ENCODE data around the gene SLIT3. TPM values are rescaled to one million over a fixed set of nuclear protein-coding genes. Genes with fewer than 3 reads are reported as not detected.

Gene SLIT3
- total RNA-seq, 1 experiment from 2014 or later, result 0.10 TPM

GRCh38 chr5:168962306-168962705 is 338.6 kb downstream of the SLIT3 start:
- Histone ChIP-seq H3K4me1 (ENCODE audit: control insufficient read depth in 1 of 2, insufficient read depth in 2 of 2, low read length in 2 of 2) (no peaks in the 10 kb centered on the region), H3K9me3 (ENCODE audit: control insufficient read depth in 1 of 2, insufficient read depth in 1 of 2, low read depth in 1 of 2, low read length in 2 of 2) (no peaks in the 10 kb centered on the region), H3K27ac (ENCODE audit: low read depth, low read length) (no peak overlapping the region), H3K27me3 (ENCODE audit: insufficient read depth, low read length) (peaks cover 42% of the 10 kb centered on the region), H3K79me2 (ENCODE audit: insufficient read depth, low read length) (no peaks in the 10 kb centered on the region), H2AFZ (ENCODE audit: low read depth, low read length, poor library complexity, severe bottlenecking) (no peak overlapping the region), H4K20me1 (ENCODE audit: insufficient read depth) (no peaks in the 10 kb centered on the region), H3K9me2 (ENCODE audit: insufficient read depth) (no peaks in the 10 kb centered on the region), H3K9ac (ENCODE audit: low read length) (no peak overlapping the region), H3K36me3 (ENCODE audit: control insufficient read depth in 1 of 2, insufficient read depth in 2 of 2, low read length in 2 of 2) (no peaks in the 10 kb centered on the region), H3K4me3 (replicated peaks in 1 of 2; ENCODE audit: low read depth in 1 of 2, low read length in 2 of 2) (no peak overlapping the region), H3K4me2 (ENCODE audit: low read length) (no peak overlapping the region)
- ChIA-PET RAD21 (ENCODE audit: low non-redundant PET in 1 of 2, low total read pairs in 2 of 2, uncharacterized antibody in 2 of 2, unreplicated experiment in 2 of 2) (no interaction called here), POLR2A (no interaction called here), CTCF (no interaction called here)
- no TSS peak for BruUV-seq (replicated peaks)
- DNase-seq (ENCODE audit: low read depth, low spot score) (no peak), ATAC-seq (no peak)
- intact Hi-C loops (cut with micrococcal nuclease), result no loop called here
- TF ChIP-seq JUND (IDR thresholded peaks at IDR 0.05) (no peak), CBX3 (IDR thresholded peaks at IDR 0.05; ENCODE audit: low read depth) (no peak), EGR1 (IDR thresholded peaks at IDR 0.05; ENCODE audit: low read depth) (no peak), RAD21 (IDR thresholded peaks at IDR 0.05; ENCODE audit: low read depth) (no peak), FOSL1 (IDR thresholded peaks at IDR 0.05; ENCODE audit: low read depth) (no peak), SP1 (IDR thresholded peaks at IDR 0.05; ENCODE audit: low read depth) (no peak)

DNA sequence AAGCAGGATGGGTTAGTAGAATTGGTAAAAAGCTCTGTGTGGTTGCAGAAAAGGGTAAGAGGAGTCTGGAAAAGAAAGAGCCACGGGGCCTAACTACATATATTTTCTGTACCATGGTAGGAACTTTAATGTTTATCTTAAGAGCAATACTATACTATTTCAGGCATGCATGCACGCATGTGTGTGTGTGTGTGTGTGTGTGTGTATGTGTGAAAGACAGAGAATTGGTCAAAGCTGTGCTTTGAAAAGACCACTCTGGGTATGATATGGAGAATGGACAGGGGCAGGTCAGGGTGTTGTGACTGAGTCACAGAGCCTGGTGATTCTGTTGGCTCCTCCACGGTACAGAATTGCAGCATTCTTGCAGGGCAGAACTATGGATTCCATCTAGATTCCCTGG is 339.3 kb downstream of the SLIT3 start:
- RAD21 ChIA-PET (ENCODE audit: low non-redundant PET in 1 of 2, low total read pairs in 2 of 2, uncharacterized antibody in 2 of 2, unreplicated experiment in 2 of 2), result no interaction called here
- Histone ChIP-seq H3K79me2 (ENCODE audit: insufficient read depth, low read length) (no peaks in the 10 kb centered on the region), H4K20me1 (ENCODE audit: insufficient read depth) (no peaks in the 10 kb centered on the region), H3K9me2 (ENCODE audit: insufficient read depth) (no peaks in the 10 kb centered on the region), H3K27ac (ENCODE audit: low read depth, low read length) (no peak overlapping the region), H2AFZ (ENCODE audit: low read depth, low read length, poor library complexity, severe bottlenecking) (no peak overlapping the region), H3K4me1 (ENCODE audit: control insufficient read depth in 1 of 2, insufficient read depth in 2 of 2, low read length in 2 of 2) (no peaks in the 10 kb centered on the region), H3K27me3 (ENCODE audit: insufficient read depth, low read length) (peaks cover 39% of the 10 kb centered on the region), H3K4me3 (replicated peaks in 1 of 2; ENCODE audit: low read depth in 1 of 2, low read length in 2 of 2) (no peak overlapping the region), H3K9me3 (ENCODE audit: control insufficient read depth in 1 of 2, insufficient read depth in 1 of 2, low read depth in 1 of 2, low read length in 2 of 2) (no peaks in the 10 kb centered on the region), H3K36me3 (ENCODE audit: control insufficient read depth in 1 of 2, insufficient read depth in 2 of 2, low read length in 2 of 2) (no peaks in the 10 kb centered on the region), H3K9ac (ENCODE audit: low read length) (no peak overlapping the region), H3K4me2 (ENCODE audit: low read length) (no peak overlapping the region)
- ATAC-seq (no peak), DNase-seq (ENCODE audit: low read depth, low spot score) (no peak)
- POLR2A ChIA-PET, result no interaction called here
- CTCF ChIA-PET, result no interaction called here
- intact Hi-C loops (cut with micrococcal nuclease), result no loop called here
- no TSS peak for BruUV-seq (replicated peaks)
- no peak for TF ChIP-seq JUND (IDR thresholded peaks at IDR 0.05)
- TF ChIP-seq, protein P1, sequence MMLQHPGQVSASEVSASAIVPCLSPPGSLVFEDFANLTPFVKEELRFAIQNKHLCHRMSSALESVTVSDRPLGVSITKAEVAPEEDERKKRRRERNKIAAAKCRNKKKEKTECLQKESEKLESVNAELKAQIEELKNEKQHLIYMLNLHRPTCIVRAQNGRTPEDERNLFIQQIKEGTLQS (IDR thresholded peaks at IDR 0.05), result no peak
- TF ChIP-seq, protein P2, sequence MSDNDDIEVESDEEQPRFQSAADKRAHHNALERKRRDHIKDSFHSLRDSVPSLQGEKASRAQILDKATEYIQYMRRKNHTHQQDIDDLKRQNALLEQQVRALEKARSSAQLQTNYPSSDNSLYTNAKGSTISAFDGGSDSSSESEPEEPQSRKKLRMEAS (IDR thresholded peaks at IDR 0.05), result no peak
- TF ChIP-seq CEBPB (IDR thresholded peaks at IDR 0.05; ENCODE audit: low read depth), result no peak
- no peak for TF ChIP-seq POLR2AphosphoS5 (IDR thresholded peaks at IDR 0.05; ENCODE audit: low read depth, low read length)
- no peak for TF ChIP-seq ZFX (IDR thresholded peaks at IDR 0.05)
- TF ChIP-seq CTCF (IDR thresholded peaks at IDR 0.05 in 2 of 3, conservative IDR thresholded peaks at IDR 0.05 in 1 of 3; ENCODE audit: borderline replicate concordance in 1 of 3, insufficient read depth in 1 of 3, low read depth in 2 of 3, low read length in 2 of 3), result no peak
- TF ChIP-seq SRF (IDR thresholded peaks at IDR 0.05; ENCODE audit: low read depth), result no peak
- TF ChIP-seq TCF7L2 (IDR thresholded peaks at IDR 0.05; ENCODE audit: borderline replicate concordance, extremely low read depth, insufficient read depth, insufficient read length), result no peak
- TF ChIP-seq YY1 (IDR thresholded peaks at IDR 0.05; ENCODE audit: extremely low read depth, insufficient replicate concordance, low read depth, low read length), result no peak
- TF ChIP-seq EZH2phosphoT487 (IDR thresholded peaks at IDR 0.05; ENCODE audit: borderline replicate concordance), result no peak

Data from HCT116 (cell line).